Stimulated activated CD8-positive, alpha-beta memory T cell treated with anti-CD3 and anti-CD28 coated beads, Interleukin-15, amount 100 ng/mL, for 1 hour (primary cell): ENCODE data around the gene CAP1.
"Not testable (repeated sequence)": the region's sequence is repeated elsewhere in the genome, so short reads cannot be mapped to it uniquely, and the experiment has no call there.

Experiments
- DNase-seq: peaks from one replicate; pipeline ENCODE4 v3.0.0-alpha.2; 2020; ENCODE audit warnings: low read depth

The CAP1 gene

DNA sequence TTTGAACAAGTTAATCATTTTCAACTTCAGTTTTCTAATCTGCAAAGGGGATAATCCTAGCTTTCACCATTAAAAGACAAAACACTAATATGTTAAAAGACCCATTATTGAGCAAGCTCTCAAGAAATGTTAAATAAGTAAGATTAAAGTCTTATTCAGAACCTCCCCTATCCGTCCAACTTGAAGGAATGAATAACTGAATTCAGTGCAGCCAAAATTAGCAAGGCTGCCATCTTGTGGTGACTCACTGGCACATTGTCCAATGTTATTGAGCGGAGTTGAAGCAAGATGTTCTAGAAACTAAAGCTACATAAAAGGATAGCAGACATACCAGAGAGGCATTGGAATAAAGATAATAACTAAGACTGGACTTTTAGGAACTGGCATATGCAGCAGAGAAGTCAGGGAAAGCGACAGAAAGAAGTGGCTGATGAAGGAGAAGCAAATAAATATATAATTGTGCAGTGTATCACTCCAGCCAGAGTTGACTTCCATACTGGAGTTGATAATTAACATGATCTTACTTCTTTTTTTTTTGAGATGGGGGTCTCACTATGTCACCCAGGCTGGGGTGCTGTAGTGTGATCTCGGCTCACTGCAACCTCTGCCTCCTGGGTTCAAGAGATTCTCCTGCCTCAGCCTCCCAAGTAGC lies 8.2 kb upstream of the CAP1 start:
- peak; percentile 27 for DNase-seq

DNA sequence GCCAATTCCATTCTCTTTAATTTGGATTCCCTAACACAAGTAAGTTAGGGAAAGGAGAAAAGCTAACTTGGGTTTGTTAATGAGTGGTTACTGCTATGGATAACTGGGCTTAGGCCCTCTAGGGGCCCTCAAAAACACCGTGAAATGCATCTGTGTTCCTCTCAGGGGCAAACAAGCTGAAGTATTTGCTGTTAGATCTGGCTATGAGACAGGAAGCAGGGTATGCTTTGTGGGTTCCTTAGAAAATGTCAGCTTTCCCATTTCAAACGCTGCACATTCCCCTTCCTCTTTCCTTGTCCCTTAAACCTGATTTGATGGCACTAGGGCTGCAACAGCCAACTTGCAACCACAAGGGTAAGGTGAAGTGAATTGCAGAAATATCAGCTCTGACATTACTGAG lies 5.7 kb upstream of the CAP1 start:
- DNase-seq: no peak

DNA sequence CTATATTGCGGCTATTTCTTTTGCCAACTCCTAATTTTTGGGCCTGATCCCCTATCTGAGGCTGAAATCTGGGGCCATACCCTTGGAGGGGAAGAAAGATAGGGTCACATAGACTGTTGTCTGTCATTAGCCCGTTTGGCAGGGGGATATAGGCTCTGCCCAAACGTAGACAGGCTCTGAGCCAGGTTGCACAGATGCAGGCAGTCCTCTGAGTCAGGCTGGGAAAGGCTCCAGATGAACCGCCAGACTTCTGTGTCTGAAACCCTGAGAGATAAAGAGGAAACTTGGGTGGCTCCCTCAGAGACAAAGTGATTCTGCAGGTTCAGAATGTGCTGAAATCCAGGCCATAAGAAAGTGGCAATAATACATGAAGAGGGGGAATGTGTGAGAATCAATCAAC lies 4.0 kb upstream of the CAP1 start:
- DNase-seq: no peak

DNA sequence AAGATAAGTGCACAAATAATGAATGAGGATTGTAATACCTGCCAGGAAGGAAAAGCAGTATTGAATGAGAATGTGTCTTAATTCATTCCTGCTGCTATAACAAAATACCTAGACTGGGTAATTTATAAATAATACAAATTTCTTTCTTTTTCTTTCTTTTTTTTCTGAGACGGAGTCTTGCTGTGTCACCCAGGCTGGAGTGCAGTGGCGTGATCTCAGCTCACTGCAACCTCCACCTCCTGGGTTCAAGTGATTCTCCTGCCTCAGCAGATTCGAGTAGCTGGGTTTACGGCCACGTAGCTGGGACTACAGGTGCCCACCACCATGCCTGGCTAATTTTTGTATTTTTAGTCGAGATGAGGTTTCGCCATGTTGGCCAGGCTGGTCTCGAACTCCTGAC lies 3.3 kb upstream of the CAP1 start:
- not testable (repeated sequence) for DNase-seq

DNA sequence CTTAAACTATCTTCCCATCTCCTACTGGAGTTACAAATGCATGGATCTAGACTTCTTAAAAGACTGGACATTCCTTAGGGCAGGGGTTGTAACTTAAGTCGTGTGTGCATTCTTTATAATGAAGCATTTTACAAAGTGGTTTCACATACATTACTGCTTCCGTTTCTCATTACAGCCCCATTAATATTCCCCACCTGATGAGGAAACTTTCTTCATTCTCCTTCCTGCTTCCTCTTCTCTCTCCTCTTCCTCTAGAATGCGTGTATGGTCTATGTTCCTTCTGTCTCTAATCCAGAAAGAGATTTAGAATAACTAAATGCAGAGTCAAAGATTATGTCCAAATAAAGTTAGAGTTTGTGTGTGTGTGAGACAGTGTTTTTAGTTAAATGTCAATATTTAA lies 1.8 kb upstream of the CAP1 start:
- no peak for DNase-seq

DNA sequence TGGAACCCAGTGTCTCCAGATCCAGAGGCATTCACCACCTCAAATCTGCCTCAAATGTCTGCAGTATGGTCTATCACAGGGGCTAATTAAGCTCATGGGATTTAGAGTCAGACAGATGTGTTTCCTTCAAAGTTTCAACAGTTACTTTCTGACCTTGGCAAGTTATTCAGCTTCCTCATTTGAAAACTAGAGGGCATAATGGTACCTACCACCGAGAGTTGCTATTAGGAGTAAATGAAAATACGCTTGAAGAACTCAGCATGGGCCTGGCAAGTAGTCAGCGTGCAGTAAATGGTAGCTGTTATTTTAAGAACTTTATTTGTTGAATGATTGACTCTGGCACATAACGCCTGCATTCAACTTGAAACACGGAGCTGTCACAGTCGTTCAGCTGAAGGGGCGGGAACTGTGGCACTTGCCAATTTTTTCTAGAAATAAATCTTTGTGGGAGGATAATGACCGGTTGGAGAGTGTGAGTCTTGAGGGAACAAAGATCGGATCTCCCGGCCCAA lies 1.2 kb upstream of the CAP1 start:
- DNase-seq: no peak

DNA sequence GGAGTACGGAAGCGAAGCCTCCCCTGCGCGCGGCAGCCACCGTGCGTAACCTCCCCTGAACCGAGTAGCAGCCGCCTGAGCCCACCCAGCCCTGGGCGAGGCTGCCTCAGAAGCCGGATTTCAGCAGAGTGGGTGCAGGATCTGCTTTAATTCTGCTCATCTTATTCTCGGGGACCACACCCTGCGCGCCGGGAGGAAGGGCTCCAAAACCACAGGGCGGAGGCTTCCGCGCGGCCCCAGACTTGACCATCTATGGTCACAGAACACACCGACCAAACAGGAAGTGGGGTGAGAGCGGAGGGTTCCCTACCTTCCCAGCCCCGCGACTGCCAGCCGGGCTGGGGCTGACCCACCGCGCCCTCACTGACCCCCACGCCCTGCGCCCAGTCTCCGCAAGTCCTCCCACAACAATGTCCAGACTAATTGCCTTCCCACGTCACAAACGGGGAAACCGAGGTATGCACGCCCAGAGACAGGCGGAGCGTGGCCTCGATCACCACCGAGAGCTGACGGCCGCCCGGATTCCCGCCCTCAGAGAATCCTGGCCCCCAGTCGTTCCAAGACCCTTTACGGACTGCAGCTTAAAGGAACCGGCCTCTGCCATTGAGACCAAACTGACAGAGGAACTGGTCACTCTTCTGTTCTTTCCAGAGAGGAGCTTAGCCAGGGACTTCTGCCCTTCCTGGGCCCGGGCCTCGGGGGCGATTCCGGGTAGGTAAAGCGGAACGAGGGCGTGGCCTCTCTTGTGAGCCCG lies 595 bp upstream of the CAP1 start:
- DNase-seq: peak; percentile 38

DNA sequence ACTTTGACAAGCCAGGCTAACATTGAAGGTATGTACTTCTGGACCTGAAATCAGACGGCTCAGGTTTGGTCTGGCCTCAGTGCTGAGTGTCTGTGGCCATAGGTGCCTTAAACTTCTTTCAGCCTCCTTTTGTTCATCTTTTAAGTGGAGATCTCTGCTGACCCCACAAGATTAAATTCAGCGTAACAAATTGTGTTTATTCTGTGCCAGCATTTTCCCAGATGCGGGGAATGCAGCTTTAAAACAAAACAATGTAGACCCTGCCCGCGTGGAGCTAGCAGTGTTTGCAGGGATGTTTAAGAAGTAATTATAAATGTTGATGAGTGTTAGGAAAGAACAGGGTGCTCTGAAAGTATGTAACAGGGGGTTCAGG lies 923 bp downstream of the CAP1 start:
- no peak for DNase-seq

DNA sequence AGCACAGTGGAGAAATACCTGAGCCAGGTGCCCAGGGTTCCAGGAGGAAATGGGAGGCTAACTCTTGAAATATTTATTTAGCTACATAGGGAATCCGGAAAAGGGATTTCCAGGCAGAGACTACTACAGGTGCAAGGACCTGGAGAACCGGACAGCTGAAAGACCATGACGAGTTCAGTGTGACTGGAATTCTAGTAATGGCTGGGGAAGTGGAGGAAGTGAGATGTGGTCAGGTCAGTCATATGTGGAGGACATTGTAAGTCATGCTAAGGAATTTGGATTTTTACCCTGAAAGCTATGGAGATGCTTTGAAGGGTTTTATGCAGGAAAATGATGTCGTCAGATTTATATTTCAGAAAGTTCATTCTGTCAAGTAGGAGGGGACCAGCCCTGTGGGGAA lies 1.8 kb downstream of the CAP1 start:
- no peak for DNase-seq

DNA sequence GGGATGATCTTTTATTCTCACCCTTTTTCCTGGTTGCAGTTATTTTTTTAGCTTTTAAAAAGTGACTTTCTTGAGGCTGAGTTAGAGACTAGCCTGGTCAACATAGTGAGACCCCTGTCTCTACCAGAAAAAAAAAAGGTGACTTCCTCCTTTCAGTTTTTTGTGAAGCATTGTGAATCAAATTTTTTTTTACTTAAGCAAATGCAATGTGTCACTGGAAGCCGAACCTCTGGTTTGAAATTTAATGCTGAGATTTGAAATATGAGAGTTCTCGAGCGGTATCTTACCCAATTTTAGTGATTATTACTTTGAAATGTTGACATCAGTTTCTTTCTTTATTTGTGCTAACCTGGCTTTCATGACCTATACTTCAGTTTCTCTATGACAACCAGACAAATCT lies 3.6 kb downstream of the CAP1 start:
- DNase-seq: no peak

DNA sequence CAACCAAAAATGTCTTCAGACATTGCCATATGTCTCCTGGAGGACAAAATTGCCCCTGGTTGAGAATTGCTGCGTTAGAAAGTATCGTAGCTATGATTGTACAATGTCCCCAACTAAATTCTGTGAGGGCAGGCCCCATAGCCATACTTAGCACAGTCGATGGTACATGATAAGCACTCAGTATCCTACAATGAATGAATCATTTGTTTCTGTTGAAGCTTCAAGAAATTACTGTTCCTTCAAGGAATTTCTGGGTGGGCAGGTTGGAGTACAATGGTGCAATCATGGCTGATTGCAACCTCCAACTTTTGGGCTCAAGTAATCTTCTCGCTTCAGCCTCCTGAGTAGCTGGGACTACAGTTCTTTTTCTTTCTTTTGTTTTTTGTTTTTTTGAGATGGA lies 4.7 kb downstream of the CAP1 start:
- no peak for DNase-seq

DNA sequence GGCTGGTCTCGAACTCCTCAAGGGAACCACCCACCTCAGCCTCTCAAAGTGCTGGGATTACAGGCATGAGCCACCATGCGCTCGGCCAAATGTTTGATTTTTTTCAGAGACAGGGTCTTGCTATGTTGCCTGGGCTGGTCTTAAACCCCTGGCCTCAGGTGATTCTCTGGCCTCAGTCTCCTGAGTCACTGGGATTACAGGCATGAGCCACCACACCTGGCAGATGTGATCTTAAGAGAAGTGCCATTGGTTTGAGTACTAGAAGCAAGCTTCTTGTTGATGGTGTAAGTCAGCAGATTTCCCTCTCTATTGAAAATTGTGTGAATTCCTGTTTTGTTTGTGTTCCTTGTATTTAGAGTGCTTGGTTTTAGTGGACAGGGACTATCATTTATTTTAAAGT lies 5.2 kb downstream of the CAP1 start:
- no peak for DNase-seq

DNA sequence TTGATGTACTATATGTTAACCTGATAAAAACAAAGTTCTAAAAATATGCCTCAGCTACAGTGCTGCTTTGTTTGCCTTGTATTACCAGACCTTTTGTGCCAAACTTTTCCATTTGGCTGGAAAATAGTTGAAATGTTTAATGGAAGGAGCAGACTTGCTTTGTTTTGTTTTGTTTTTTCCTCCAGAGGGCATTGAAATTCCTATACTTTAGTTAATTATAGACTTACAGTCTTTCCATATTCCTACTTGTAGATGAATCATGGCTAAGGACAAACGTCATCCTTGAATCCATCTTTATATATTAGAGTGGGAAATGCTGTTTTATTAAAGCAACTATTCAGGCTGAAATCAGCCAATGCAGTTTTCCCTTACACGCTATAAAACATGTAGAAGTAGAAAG lies 6.7 kb downstream of the CAP1 start:
- DNase-seq: no peak

DNA sequence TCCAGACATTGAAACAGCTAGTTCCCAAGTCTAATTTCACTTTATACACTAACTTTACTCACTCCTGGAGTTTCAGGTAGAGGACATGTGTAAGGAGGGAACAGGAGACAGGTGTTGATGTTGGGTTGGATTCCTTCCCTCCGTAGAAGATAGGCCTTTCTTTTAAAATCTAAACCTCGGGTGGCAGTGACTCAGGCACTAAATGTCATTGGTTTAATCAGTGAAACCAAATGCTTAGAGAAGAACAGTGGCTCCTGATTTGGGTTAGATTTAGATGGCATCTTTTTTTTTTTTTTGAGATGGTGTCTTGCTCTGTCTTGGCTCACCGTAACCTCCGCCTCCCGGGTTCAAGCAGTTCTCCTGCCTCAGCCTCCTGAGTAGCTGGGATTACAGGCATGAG lies 7.2 kb downstream of the CAP1 start:
- DNase-seq: no peak

DNA sequence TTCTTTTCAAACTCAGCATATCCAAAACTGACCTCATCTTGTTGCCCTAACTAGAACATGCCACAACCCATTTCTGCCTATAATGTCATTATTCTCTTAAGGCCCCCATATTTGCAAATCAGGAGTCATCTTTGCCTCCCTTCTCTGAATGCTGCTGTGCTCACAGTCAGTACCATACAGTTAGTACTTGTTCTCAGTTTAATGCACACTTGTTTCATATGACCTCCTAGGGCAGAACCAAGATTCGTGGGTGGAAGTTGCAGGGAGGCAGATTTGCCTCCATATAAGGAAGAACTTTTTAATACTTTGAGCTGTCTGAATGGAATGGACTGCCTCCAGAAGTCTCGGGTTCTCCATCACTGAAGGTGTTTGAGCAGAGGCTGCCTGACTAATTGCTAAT lies 9.2 kb downstream of the CAP1 start:
- no peak for DNase-seq

DNA sequence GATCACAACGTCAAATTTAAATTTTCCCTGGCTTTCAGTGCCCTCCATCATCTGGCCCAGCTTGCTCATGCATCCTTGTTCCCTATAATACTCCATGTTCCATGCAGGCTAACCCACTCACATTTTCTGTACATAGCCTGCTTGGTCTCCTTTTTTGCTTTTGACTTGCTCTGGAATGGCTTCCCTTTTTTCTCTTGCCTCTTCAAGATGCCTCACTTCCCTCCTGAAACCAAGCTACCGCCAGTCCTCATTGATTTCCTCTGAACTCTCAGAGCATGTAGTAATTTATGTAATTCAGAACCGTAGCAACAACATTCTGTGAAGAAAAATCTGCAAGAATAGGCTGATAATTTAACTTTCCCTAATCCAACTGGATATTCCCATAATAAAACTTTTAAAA lies 10.3 kb downstream of the CAP1 start:
- no peak for DNase-seq

DNA sequence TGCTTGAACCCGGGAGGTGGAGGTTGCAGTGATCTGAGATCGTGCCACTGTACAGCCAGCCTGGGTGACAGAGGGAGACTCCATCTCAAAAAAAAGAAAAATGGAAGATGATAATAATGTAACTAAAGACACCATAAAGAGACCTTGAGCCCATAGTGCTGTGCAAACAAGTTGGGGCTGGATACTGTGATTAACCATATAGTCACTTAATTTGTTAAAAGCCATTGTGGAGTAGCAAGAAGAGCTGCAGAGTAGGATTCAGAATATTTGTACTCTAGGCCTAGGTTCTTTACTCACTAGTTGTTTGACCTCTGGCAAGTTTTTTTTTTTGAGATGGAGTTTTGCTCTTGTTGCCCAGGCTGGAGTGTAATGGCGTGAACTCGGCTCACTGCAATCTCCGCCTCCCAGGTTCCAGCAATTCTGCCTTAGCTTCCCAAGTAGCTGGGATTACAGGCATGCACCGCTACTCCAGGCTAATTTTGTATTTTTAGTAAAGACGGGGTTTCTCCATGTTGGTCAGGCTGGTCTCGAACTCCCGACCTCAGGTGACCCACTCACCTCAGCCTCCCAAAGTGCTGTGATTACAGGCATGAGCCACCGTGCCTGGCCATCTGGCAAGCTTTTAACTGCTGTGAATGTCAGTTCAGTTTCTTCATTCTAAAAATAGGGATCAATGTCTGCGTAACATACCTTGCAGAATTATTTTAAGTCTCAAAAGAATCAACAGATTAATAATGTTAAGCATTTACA lies 12.8 kb downstream of the CAP1 start:
- DNase-seq: no peak

DNA sequence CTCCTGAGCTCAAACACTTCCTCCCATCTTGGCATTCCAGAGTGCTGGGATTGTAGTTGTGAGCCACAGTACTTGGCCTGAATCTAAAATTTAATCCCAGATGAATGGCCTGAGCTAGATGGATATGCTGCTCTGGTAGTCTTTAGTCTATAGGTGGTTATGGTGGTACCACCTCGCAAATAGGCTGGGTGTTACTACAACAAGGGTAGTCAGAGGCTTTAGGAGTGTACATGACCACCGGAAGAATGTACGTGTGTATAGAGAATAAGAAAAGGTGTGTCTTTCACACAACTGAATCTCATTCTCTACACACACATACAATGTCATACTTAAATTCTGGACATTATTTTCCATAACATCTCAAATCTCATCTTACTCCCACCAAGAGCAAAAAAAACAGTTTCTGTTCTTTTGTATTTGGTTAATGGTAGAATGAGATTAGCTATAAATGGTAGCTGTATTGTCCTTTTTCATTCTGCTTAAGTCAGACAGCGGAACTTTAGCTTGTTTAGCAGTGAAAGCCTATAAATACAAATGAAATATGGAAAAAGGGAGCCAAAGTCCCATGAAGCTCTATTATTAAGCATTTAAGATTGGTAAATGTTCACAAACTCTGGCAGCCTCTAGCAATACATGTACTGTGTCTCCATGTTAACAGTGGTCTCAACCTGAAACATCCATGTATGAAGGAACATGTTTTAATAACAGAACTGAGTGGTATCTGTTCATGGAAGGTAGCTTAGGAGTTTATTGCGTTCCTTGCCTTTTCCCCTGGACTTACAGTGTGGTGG lies 16.2 kb downstream of the CAP1 start:
- DNase-seq: no peak

DNA sequence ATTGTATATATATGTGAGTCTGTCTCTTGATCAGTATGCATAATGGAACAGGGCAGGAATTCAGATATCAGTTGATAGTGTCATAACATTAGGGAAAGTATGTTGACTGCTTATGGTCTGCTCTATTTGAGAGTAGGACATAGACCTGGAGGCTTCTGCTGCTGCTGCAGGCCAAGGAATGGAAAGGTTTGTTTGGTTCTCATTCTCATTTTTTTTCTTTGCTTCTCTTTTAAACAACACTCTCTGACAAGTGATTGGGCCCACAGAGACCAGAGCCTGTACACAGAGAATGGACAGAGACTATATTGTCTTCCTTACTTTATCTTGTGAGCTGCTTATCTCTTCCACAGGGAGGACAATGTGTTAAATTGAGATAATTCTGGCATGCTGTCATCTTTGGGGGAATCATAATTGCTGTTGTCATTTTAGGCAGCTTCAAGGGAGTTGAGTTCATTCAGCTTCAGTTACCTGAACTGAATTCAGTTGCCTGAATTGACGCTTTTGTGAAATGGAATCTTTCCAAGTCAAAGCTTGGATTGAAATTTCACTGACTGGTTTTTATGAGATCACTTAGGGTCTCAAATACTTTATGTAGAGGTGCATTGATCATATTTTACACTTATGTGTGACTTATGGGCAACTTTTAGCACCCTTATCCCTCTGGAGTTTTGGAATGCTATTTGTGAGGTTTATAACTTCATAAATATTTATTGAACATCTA lies 16.9 kb downstream of the CAP1 start:
- DNase-seq: no peak

DNA sequence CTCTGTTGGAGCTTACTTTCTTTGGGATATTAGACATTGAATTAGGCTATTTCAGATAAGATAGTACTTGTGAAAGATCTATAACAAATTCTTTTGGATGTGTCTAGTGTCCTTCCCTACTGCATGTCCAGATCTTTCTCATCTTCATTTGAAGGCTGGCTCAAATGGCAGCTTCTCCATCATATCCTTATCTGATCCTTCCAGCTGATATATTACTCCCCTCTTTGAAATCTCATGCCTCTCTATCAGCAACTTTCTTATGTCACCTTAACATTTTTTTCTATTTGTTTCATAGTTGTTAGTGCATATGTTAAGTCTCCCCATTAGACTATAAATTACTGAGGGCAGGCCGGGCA lies 17.5 kb downstream of the CAP1 start:
- DNase-seq: no peak

DNA sequence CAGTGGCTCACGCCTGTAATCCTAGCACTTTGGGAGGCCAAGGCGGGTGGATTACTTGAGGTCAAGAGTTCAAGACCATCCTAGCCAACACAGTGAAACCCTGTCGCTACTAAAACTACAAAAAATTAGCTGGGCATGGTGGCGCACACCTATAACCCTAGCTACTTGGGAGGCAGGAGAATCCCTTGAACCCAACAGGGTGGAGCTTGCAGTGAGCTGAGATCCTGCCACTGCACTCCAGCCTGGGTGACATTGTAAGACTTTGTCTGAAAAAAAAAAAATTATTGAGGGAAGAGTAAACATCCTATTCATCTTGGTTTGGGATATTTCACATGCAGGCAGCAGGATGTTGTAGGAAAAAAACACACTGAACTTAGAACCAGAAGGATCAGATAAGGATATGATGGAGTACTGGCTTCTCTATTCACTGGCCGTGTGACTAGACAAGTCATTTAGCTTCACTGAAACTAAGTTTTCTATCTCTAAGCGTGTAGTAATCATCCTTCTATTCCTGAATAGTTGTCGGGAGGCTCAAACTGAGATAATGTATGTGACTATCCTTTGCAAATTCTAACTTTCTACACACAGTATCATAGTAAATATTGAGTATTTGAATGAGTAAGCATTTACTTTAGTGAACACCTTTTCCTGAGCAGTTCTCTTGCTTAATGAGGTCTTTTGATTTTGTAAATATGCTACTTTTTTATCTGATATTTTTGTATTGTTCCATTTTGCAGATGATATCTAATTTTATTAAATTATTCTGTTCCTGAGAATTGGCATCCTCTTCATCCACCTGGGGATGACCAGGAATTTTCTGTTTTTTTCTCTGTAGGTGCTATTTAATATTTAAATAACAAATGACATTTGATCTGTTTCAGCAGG lies 18.2 kb downstream of the CAP1 start:
- DNase-seq: no peak
